GM23338 (cell line): ENCODE results near the gene CCR8. TPM values are rescaled to one million over a fixed set of nuclear protein-coding genes. Genes with fewer than 3 reads are reported as not detected.
A peak's percentile ranks its signal among the peaks of the same experiment; 100 is the strongest.

Source experiments
- ATAC-seq: fragments of 200-7000 bp; cut with Tn5 transposase; 3 replicates; pipeline ENCODE4 v1.9.1; 2020
- DNase-seq: peaks from one replicate; pipeline ENCODE4 v3.0.0-alpha.2; 2015; ENCODE audit warnings: low spot score
- H2AFZ ChIP-seq: fragments of 200-600 bp; sonication (generic); 2 replicates; pipeline ENCODE4 v1.8.0; 2016; ENCODE audit warnings: antibody characterized with exemption, mild to moderate bottlenecking, moderate library complexity
- H3F3A ChIP-seq: fragments of 200-600 bp; sonication (generic); replicated peaks from 2 replicates; pipeline ENCODE4 v1.8.0; 2017; ENCODE audit warnings: antibody characterized with exemption, mixed run types, low read depth
- H3K27ac ChIP-seq: fragments of 200-600 bp; sonication (generic); 2 replicates; pipeline ENCODE4 v1.6.1; 2016; ENCODE audit warnings: low read depth
- H3K27me3 ChIP-seq: fragments of 200-600 bp; sonication (generic); 2 replicates; pipeline ENCODE4 v1.8.0; 2016; ENCODE audit warnings: mild to moderate bottlenecking, mixed run types, moderate library complexity; ENCODE audit not compliant: insufficient read depth
- H3K36me3 ChIP-seq: fragments of 200-600 bp; sonication (generic); 2 replicates; pipeline ENCODE4 v1.8.0; 2016; ENCODE audit warnings: mild to moderate bottlenecking; ENCODE audit not compliant: insufficient read depth
- H3K4me1 ChIP-seq: fragments of 200-600 bp; sonication (generic); 2 replicates; pipeline ENCODE4 v1.8.0; 2016; ENCODE audit warnings: mild to moderate bottlenecking, moderate library complexity; ENCODE audit not compliant: insufficient read depth
- H3K4me2 ChIP-seq: fragments of 200-600 bp; sonication (generic); 2 replicates; pipeline ENCODE4 v1.7.1; 2017; ENCODE audit warnings: mixed run types
- H3K4me3 ChIP-seq: fragments of 200-600 bp; sonication (generic); 2 replicates; pipeline ENCODE4 v1.6.1; 2016; ENCODE audit warnings: mixed run types
- H3K79me2 ChIP-seq: fragments of 200-600 bp; sonication (generic); replicated peaks from 2 replicates; pipeline ENCODE4 v1.8.0; 2017; ENCODE audit warnings: mild to moderate bottlenecking; ENCODE audit not compliant: insufficient read depth
- H3K9me2 ChIP-seq: fragments of 200-600 bp; sonication (generic); 2 replicates; pipeline ENCODE4 v1.8.0; 2017; ENCODE audit not compliant: insufficient read depth
- H4K20me1 ChIP-seq: fragments of 200-600 bp; sonication (generic); replicated peaks from 2 replicates; pipeline ENCODE4 v1.8.0; 2017; ENCODE audit warnings: mild to moderate bottlenecking; ENCODE audit not compliant: insufficient read depth
- H3K27ac Mint-ChIP-seq: 2 replicates; pipeline ENCODE4 v1.8.0; 2020; ENCODE audit warnings: inconsistent platforms, mild to moderate bottlenecking, moderate library complexity, mixed read lengths
- H3K27me3 Mint-ChIP-seq: 3 replicates; pipeline ENCODE4 v1.8.0; 2022; ENCODE audit warnings: low read depth, mild to moderate bottlenecking, moderate library complexity, mixed read lengths, inconsistent platforms; ENCODE audit not compliant: insufficient read depth, poor library complexity
- H3K36me3 Mint-ChIP-seq: 3 replicates; pipeline ENCODE4 v1.8.0; 2021; ENCODE audit warnings: low read depth, mild to moderate bottlenecking, inconsistent platforms, moderate library complexity, mixed read lengths
- H3K4me1 Mint-ChIP-seq: 3 replicates; pipeline ENCODE4 v1.8.0; 2020; ENCODE audit warnings: mild to moderate bottlenecking, inconsistent platforms, mixed read lengths
- H3K4me3 Mint-ChIP-seq: 3 replicates; pipeline ENCODE4 v1.8.0; 2021; ENCODE audit warnings: moderate library complexity, mild to moderate bottlenecking, inconsistent platforms, mixed read lengths
- H3K9me3 Mint-ChIP-seq: 3 replicates; pipeline ENCODE4 v1.8.0; 2020; ENCODE audit warnings: moderate library complexity, mild to moderate bottlenecking, inconsistent platforms, mixed read lengths
- CREB1 ChIP-seq: fragments of 250-450 bp; sonication (Bioruptor Pico); IDR thresholded peaks from 2 replicates; pipeline ENCODE4 v1.5.0; 2020; ENCODE audit warnings: low read depth, mild to moderate bottlenecking, moderate library complexity
- EZH2 ChIP-seq: fragments of 200-600 bp; sonication (generic); IDR thresholded peaks from one replicate; pipeline ENCODE4 v1.8.0; 2017; ENCODE audit warnings: antibody characterized with exemption, mild to moderate bottlenecking, low read depth; ENCODE audit not compliant: unreplicated experiment
- NANOG ChIP-seq: IDR thresholded peaks from 2 replicates; pipeline ENCODE4 v1.6.1; 2016; ENCODE audit warnings: antibody characterized with exemption, borderline replicate concordance
- POLR2AphosphoS5 ChIP-seq: IDR thresholded peaks from 2 replicates; pipeline ENCODE4 v1.6.1; 2016; ENCODE audit warnings: antibody characterized with exemption, low read depth
- polyA plus RNA-seq: library from polyadenylated mRNA; unstranded; fragments of >200 nt; fragmentation: Nextera tagmentation; extraction: Ambion mirVana; gene quantifications from 2 replicates; pipeline ENCODE4 v1.2.1, GENCODE V29; 2016
- total RNA-seq: library from RNA; depleted of rRNA; stranded (reverse); fragments of >200 nt; shearing (Covaris generic); gene quantifications from 2 replicates; pipeline ENCODE4 v1.2.3, GENCODE V29; 2014
- TF ChIP-seq, protein P1 (sequence below), 2 experiments: fragments of 200-600 bp in 1 of 2; sonication (generic) in 1 of 2; conservative IDR thresholded peaks; 2 replicates each; pipeline versions ENCODE4 v1.5.1 to v1.6.1; 2016 to 2017; ENCODE audit warnings: antibody characterized with exemption in 2 of 2, low read depth in 2 of 2, mild to moderate bottlenecking in 2 of 2, moderate library complexity in 1 of 2
- TF ChIP-seq, protein P2 (sequence below): fragments of 250-450 bp; sonication (Bioruptor Pico); IDR thresholded peaks from 2 replicates; pipeline ENCODE4 v1.5.0; 2020; ENCODE audit warnings: mild to moderate bottlenecking, moderate library complexity
- TF ChIP-seq, protein P3 (sequence below): IDR thresholded peaks from 2 replicates; pipeline ENCODE4 v1.6.1; 2016; ENCODE audit warnings: antibody characterized with exemption

The CCR8 gene
- total and polyA plus RNA-seq, 2 experiments from 2014 or later, result 0.55 TPM; not detected in 1

DNA sequence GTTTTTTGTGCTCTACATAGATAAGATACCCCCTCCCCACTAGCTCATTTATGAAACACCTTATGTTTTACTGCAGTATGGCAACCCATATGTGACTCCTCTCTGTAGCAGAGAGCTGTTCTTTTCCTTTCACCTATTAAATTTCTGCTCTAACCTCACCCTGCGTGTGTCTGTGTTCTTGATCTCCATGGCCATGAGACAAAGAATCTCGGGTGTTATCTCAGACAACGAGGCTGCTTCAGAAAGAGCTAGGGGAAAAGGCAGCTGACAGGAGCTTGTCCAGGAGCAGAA, 18.0 kb downstream of the CCR8 start:
- H3K36me3 Mint-ChIP-seq, result no peaks in the 10 kb centered on the region
- Histone ChIP-seq H4K20me1 (no peaks in the 10 kb centered on the region), H2AFZ (peak overlapping the region; percentile 29), H3K27me3 (no peaks in the 10 kb centered on the region), H3K4me2 (peak overlapping the region; percentile 64), H3K4me1 (peaks cover 15% of the 10 kb centered on the region), H3K36me3 (no peaks in the 10 kb centered on the region), H3F3A (no peaks in the 10 kb centered on the region), H3K79me2 (no peaks in the 10 kb centered on the region), H3K27ac (no peak overlapping the region), H3K9me2 (peaks cover 3% of the 10 kb centered on the region; the same call in 1 of the 2 replicates), H3K4me3 (0 out of 2 replicates have a peak overlapping the region, but pooled peaks have one; percentile 5)
- peaks cover 20% of the 10 kb centered on the region for H3K4me1 Mint-ChIP-seq
- H3K27ac Mint-ChIP-seq, result no peak overlapping the region; the same call in 1 of the 2 replicates
- no peaks in the 10 kb centered on the region for H3K27me3 Mint-ChIP-seq
- ATAC-seq, result peak; percentile 44; the same call in 2 of the 3 replicates
- no peak for DNase-seq
- H3K9me3 Mint-ChIP-seq, result no peaks in the 10 kb centered on the region
- TF ChIP-seq, protein P1, sequence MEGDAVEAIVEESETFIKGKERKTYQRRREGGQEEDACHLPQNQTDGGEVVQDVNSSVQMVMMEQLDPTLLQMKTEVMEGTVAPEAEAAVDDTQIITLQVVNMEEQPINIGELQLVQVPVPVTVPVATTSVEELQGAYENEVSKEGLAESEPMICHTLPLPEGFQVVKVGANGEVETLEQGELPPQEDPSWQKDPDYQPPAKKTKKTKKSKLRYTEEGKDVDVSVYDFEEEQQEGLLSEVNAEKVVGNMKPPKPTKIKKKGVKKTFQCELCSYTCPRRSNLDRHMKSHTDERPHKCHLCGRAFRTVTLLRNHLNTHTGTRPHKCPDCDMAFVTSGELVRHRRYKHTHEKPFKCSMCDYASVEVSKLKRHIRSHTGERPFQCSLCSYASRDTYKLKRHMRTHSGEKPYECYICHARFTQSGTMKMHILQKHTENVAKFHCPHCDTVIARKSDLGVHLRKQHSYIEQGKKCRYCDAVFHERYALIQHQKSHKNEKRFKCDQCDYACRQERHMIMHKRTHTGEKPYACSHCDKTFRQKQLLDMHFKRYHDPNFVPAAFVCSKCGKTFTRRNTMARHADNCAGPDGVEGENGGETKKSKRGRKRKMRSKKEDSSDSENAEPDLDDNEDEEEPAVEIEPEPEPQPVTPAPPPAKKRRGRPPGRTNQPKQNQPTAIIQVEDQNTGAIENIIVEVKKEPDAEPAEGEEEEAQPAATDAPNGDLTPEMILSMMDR (conservative IDR thresholded peaks at IDR 0.05; ENCODE audit: low read depth in 2 of 2), result no peak
- TF ChIP-seq EZH2 (no peak), POLR2AphosphoS5 (no peak), NANOG (no peak), CREB1 (no peak)
- TF ChIP-seq, protein P2, sequence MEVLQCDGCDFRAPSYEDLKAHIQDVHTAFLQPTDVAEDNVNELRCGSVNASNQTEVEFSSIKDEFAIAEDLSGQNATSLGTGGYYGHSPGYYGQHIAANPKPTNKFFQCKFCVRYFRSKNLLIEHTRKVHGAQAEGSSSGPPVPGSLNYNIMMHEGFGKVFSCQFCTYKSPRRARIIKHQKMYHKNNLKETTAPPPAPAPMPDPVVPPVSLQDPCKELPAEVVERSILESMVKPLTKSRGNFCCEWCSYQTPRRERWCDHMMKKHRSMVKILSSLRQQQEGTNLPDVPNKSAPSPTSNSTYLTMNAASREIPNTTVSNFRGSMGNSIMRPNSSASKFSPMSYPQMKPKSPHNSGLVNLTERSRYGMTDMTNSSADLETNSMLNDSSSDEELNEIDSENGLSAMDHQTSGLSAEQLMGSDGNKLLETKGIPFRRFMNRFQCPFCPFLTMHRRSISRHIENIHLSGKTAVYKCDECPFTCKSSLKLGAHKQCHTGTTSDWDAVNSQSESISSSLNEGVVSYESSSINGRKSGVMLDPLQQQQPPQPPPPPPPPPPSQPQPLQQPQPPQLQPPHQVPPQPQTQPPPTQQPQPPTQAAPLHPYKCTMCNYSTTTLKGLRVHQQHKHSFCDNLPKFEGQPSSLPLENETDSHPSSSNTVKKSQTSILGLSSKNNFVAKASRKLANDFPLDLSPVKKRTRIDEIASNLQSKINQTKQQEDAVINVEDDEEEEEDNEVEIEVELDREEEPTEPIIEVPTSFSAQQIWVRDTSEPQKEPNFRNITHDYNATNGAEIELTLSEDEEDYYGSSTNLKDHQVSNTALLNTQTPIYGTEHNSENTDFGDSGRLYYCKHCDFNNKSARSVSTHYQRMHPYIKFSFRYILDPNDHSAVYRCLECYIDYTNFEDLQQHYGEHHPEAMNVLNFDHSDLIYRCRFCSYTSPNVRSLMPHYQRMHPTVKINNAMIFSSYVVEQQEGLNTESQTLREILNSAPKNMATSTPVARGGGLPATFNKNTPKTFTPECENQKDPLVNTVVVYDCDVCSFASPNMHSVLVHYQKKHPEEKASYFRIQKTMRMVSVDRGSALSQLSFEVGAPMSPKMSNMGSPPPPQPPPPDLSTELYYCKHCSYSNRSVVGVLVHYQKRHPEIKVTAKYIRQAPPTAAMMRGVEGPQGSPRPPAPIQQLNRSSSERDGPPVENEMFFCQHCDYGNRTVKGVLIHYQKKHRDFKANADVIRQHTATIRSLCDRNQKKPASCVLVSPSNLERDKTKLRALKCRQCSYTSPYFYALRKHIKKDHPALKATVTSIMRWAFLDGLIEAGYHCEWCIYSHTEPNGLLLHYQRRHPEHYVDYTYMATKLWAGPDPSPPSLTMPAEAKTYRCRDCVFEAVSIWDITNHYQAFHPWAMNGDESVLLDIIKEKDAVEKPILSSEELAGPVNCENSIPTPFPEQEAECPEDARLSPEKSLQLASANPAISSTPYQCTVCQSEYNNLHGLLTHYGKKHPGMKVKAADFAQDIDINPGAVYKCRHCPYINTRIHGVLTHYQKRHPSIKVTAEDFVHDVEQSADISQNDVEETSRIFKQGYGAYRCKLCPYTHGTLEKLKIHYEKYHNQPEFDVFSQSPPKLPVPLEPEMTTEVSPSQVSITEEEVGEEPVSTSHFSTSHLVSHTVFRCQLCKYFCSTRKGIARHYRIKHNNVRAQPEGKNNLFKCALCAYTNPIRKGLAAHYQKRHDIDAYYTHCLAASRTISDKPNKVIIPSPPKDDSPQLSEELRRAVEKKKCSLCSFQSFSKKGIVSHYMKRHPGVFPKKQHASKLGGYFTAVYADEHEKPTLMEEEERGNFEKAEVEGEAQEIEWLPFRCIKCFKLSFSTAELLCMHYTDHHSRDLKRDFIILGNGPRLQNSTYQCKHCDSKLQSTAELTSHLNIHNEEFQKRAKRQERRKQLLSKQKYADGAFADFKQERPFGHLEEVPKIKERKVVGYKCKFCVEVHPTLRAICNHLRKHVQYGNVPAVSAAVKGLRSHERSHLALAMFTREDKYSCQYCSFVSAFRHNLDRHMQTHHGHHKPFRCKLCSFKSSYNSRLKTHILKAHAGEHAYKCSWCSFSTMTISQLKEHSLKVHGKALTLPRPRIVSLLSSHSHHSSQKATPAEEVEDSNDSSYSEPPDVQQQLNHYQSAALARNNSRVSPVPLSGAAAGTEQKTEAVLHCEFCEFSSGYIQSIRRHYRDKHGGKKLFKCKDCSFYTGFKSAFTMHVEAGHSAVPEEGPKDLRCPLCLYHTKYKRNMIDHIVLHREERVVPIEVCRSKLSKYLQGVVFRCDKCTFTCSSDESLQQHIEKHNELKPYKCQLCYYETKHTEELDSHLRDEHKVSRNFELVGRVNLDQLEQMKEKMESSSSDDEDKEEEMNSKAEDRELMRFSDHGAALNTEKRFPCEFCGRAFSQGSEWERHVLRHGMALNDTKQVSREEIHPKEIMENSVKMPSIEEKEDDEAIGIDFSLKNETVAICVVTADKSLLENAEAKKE (CRISPR knock-in tag), result no peak
- TF ChIP-seq, protein P3, sequence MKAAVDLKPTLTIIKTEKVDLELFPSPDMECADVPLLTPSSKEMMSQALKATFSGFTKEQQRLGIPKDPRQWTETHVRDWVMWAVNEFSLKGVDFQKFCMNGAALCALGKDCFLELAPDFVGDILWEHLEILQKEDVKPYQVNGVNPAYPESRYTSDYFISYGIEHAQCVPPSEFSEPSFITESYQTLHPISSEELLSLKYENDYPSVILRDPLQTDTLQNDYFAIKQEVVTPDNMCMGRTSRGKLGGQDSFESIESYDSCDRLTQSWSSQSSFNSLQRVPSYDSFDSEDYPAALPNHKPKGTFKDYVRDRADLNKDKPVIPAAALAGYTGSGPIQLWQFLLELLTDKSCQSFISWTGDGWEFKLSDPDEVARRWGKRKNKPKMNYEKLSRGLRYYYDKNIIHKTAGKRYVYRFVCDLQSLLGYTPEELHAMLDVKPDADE, result no peak
- H3K4me3 Mint-ChIP-seq, result no peak overlapping the region
